Subcutaneous adipose tissue (tissue), 4 donors: ENCODE data around the gene ENTREP3. TPM values are rescaled to one million over a fixed set of nuclear protein-coding genes. Genes with fewer than 3 reads are reported as not detected.

ENCODE experiments used
- total RNA-seq, 4 donors: library from RNA; depleted of rRNA; stranded (reverse); fragments of >200 nt; gene quantifications; one replicate each; pipeline ENCODE4 v1.1.0, GENCODE V29; 2016
- TF ChIP-seq, protein P1 (sequence below): fragments of 450-650 bp; IDR thresholded peaks from one replicate; pipeline ENCODE4 v1.5.1; 2016; ENCODE audit warnings: low read depth, mild to moderate bottlenecking, control low read depth, antibody characterized with exemption, moderate library complexity

ENTREP3 gene
- total RNA-seq, 4 donors from 2014 or later, result 5.4 to 20.3 (median 14.2) TPM

DNA sequence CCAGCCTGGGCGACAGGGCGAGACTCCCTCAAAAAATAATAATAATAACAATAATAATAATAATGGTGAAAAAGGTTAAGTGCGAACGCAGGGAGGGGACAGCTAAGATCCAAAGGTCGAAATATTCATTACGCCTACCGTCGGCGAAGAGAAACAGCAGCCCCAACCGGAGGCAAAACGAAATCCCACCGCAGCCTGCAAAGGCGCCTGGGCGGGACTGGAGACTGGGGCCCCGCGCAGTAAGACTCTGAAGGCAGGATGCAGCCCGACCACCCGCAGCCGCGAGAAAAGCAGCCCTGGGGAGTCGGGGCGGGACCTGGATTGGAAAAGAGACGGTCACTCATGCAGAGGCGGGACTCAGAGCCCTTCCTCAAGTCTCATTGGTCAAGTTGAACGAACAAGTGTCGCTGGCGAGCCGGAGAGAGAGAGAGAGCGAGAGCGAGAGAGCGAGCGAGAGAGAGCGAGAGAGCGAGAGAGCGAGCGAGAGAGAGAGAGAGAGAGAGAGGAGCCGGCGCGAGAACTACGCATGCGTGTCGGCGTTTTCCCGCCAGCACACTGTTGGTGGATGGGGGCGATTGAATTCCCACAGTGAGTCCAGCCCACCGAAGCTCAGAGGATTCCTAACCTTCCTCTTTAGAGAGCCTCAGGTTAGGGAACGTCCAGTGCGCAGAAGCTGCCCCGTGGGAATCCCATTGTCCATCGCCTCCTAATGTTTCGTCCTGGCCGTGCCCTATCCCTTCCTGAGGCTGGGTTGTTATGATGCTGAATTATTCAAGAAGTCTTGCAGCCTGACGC is 10.7 kb downstream of the ENTREP3 start:
- TF ChIP-seq, protein P1, sequence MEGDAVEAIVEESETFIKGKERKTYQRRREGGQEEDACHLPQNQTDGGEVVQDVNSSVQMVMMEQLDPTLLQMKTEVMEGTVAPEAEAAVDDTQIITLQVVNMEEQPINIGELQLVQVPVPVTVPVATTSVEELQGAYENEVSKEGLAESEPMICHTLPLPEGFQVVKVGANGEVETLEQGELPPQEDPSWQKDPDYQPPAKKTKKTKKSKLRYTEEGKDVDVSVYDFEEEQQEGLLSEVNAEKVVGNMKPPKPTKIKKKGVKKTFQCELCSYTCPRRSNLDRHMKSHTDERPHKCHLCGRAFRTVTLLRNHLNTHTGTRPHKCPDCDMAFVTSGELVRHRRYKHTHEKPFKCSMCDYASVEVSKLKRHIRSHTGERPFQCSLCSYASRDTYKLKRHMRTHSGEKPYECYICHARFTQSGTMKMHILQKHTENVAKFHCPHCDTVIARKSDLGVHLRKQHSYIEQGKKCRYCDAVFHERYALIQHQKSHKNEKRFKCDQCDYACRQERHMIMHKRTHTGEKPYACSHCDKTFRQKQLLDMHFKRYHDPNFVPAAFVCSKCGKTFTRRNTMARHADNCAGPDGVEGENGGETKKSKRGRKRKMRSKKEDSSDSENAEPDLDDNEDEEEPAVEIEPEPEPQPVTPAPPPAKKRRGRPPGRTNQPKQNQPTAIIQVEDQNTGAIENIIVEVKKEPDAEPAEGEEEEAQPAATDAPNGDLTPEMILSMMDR, result no peak

DNA sequence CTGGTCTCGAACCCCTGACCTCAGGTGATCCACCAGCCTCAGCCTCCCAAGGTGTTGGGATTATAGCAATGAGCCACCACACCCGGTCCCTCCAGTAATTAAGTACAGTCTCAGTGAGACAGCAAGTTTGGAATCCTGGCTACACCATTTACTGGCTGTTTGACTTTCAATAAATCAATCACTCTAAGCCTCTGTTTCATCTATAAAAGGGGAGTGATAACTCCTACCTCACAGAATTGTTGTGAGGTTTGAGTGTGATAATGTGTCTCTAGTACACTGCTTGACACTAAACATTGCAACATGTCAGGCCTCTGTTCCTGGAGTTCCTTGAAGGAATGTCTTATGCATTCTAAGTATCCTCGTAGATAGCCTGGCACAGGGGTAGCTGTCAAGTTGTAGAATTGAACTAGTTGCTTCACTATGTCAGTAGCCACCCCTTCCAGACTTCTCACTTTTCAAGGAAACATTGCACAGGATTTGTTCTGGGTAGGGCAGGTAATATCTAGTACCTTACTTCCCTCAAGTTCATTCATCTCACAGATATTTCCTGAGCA is 12.4 kb downstream of the ENTREP3 start:
- TF ChIP-seq, protein P1, result no peak

DNA sequence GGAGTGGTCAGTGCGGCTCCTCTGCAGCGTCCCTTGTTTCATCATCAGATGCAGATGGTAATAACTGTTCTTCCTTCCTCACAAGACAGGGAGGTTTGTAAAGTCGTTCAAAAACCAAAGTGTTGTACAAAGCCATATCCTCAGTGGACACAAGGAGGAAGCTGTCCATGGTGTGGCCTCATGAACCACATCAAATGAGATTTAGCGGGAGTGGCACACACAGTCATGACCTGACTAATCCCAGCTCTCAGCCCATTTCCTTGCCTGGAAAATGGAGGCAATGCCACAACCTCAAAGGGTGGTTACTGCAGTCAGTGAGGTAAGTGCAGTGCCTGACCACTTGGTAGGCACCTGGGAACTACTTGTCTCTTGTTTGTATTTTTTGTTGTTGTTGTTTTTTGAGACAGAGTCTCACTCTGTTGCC is 13.4 kb downstream of the ENTREP3 start:
- TF ChIP-seq, protein P1, result no peak

DNA sequence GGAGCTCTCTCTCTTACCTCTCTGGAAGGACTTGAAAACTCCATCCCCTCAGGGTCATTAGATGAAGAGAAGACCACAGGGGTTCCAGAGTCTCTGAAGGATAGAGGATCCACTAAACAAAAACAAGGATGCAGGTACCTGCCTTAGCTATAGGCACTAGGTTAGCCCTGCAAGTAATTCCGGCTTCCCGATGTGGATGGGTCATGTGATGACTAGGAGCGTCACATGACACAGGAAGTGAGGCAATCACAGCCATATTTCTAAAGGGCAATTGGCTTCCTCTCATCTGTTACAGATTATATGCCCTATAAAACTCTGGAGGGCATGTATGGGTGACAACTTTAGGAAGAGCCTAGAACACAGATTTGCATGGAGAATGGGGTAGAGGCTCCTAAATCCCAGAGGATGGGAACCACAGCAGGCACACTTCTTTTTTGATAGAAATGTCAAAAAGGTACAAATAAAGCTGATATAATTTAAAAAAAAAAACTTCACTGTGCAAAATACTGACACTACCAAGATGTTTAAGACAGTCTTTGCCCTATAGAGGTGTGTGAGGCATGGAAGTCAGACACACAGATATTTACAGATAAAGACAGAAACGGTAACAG is 14.1 kb downstream of the ENTREP3 start:
- TF ChIP-seq, protein P1, result no peak

DNA sequence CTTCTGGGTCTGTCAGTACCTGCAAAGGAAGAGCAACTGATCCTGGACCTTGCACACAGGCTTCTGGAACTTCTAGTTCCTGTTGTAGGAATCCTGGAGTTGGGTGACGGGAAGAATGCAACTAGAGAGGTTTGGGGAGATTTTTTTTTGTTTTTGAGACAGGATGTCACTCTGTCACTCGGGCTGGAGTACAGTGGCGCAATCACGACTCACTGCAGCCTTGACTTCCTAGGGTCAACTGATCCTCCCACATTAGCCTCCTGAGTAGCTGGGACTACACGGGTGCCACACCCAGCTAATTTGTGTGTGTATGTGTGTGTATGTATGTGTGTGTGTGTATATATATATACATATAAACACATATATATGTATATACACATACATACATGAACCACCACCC is 18.8 kb downstream of the ENTREP3 start:
- TF ChIP-seq, protein P1, result no peak

DNA sequence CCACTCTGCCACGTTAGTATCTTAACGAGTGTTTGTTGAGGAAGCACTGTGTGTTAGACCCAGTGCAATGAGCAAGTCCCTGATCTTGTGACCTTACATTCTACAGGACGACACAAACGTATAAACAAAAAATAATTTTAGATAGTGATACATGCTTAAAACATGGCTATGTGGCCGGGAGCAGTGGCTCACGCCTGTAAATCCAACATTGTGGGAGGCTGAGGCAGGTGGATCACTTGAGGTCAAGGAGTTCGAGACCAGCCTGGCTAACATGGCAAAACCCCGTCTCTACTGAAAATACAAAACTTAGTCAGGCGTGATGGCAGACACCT is 27.2 kb downstream of the ENTREP3 start:
- TF ChIP-seq, protein P1, result no peak

DNA sequence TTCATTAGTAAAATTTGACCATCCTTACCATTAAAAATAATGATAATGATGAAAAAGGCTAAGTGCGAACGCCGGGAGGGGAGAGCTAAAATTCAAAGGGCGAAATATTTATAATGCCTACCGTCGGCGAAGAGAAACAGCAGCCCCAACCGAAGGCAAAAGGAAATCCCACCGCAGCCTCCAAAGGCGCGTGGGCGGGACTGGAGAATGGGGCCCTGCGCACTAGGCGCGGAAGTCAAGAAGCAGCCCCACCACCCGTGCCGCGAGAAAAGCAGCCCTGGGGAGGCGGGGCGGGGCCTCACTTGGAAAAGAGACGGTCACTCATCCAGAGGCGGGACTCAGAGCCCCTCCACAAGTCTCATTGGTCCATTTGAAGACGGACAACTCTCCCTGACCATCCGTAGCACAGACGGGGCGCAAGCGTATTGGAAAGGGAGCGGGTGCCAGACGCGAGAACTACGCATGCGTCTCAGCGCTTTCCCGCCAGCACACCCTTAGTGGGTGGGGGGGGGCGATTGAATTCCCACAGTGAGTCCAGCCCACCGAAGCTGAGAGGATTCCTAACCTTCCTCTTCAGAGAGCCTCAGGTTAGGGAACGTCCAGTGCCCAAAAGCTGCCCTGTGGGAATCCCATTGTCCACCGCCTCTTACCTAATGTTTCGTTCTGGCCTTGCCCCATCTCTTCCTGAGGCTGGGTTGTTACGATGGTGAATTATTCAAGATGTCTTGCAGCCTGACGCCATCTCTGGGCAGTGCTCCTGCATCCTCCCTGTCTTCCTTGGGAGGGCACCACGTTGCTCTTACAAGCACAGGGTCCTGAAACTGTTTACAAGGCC is 27.8 kb downstream of the ENTREP3 start:
- TF ChIP-seq, protein P1, result no peak
